Measurements from ENCODE around the gene GINS3. TPM values are rescaled to one million over a fixed set of nuclear protein-coding genes. Genes with fewer than 3 reads are reported as not detected.

Gene GINS3
- total RNA-seq, 1 experiment from 2014 or later, result 16.4 TPM

DNA sequence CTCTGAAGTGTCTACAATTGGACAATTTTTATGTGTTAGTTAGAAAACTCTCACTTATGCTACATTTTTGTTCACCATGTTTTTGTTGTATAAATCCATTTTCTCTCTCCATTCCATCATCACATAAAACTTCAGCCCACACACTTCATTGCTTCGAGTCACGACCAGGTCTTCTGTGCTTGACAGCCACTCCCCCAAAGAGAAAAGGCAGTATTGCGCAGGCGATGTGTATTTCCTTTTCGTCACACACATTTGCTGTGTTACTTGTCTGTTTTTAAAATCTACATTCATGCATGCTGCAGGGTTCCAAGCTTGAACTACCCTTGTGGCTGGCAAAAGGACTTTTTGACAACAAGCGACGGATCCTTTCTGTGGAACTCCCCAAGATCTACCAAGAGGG is 10.5 kb downstream of the GINS3 start:
- Mint-ChIP-seq H3K27ac (no peak overlapping the region), H3K9me3 (peaks cover 3 to 6% of the 10 kb centered on the region in 2 experiments), H3K36me3 (ENCODE audit: insufficient read depth in 1 of 3, low read depth in 3 of 3) (peaks cover 23 to 37% (median 28%) of the 10 kb centered on the region in 3 experiments), H3K27me3 (ENCODE audit: low read depth) (no peaks in the 10 kb centered on the region), H3K4me1 (no peaks in the 10 kb centered on the region), H3K4me3 (no peak overlapping the region)
- H3K14ac ChIP-seq (ENCODE audit: insufficient read depth, low read length), result no peak overlapping the region
- H3K56ac ChIP-seq (ENCODE audit: insufficient read length, low read depth, low read length), result no peak overlapping the region
- H3K4me2 ChIP-seq (ENCODE audit: insufficient read depth, insufficient read length, low read length), result no peak overlapping the region
- no peak overlapping the region for H3K23ac ChIP-seq (ENCODE audit: insufficient read length, low read depth, low read length)
- WGBS (ENCODE audit: extremely low coverage, insufficient read length, low lambda C conversion rate), result no CpG with 5 or more reads among the region's 7 CpGs
- no peaks in the 10 kb centered on the region for H3K27me3 ChIP-seq (ENCODE audit: insufficient read depth, low read length)
- H2BK15ac ChIP-seq (ENCODE audit: low read depth, low read length), result no peak overlapping the region
- no peaks in the 10 kb centered on the region for H4K20me1 ChIP-seq (ENCODE audit: control insufficient read depth, insufficient read depth, insufficient read length)
- no peak for DNase-seq
- no peak overlapping the region for H4K5ac ChIP-seq (ENCODE audit: insufficient read length, low read depth, low read length)
- H3K79me1 ChIP-seq (ENCODE audit: insufficient read depth, low read depth, low read length, poor library complexity, severe bottlenecking), result no peaks in the 10 kb centered on the region
- no peak overlapping the region for H2BK20ac ChIP-seq (ENCODE audit: low read depth, low read length, poor library complexity, severe bottlenecking)
- no peak overlapping the region for H3K4ac ChIP-seq (ENCODE audit: low read depth, low read length)
- 0 out of 2 replicates have a peak, but pooled peaks cover 3% of the 10 kb centered on the region for H3K79me2 ChIP-seq (ENCODE audit: insufficient read depth, low read length)
- H2BK120ac ChIP-seq (ENCODE audit: low read depth, low read length, poor library complexity, severe bottlenecking), result no peak overlapping the region
- H4K91ac ChIP-seq (ENCODE audit: insufficient read length, low read depth, low read length), result no peak overlapping the region
- H3T11ph ChIP-seq (ENCODE audit: low read length), result no peak overlapping the region
- H3K18ac ChIP-seq (ENCODE audit: insufficient read length, low read depth, low read length), result no peak overlapping the region
- no peaks in the 10 kb centered on the region for H3K9me3 ChIP-seq (ENCODE audit: control insufficient read depth, low read depth, low read length)
- H2AK5ac ChIP-seq (ENCODE audit: insufficient read length, low read length), result no peak overlapping the region
- H2BK5ac ChIP-seq (ENCODE audit: insufficient read length, low read length), result no peak overlapping the region
- no peak overlapping the region for H3K9ac ChIP-seq (ENCODE audit: extremely low read depth, insufficient read length, low read length)
- no peak overlapping the region for H3K27ac ChIP-seq (ENCODE audit: insufficient read length, low read depth, low read length)
- H2AFZ ChIP-seq (ENCODE audit: low read length), result no peak overlapping the region
- H2BK12ac ChIP-seq (ENCODE audit: insufficient read length, low read depth, low read length), result no peak overlapping the region
- no peaks in the 10 kb centered on the region for H3K23me2 ChIP-seq (ENCODE audit: insufficient read length, low read depth, low read length, poor library complexity, severe bottlenecking)
- H3K4me1 ChIP-seq (ENCODE audit: insufficient read depth, low read length), result no peaks in the 10 kb centered on the region
- TF ChIP-seq, protein P1, sequence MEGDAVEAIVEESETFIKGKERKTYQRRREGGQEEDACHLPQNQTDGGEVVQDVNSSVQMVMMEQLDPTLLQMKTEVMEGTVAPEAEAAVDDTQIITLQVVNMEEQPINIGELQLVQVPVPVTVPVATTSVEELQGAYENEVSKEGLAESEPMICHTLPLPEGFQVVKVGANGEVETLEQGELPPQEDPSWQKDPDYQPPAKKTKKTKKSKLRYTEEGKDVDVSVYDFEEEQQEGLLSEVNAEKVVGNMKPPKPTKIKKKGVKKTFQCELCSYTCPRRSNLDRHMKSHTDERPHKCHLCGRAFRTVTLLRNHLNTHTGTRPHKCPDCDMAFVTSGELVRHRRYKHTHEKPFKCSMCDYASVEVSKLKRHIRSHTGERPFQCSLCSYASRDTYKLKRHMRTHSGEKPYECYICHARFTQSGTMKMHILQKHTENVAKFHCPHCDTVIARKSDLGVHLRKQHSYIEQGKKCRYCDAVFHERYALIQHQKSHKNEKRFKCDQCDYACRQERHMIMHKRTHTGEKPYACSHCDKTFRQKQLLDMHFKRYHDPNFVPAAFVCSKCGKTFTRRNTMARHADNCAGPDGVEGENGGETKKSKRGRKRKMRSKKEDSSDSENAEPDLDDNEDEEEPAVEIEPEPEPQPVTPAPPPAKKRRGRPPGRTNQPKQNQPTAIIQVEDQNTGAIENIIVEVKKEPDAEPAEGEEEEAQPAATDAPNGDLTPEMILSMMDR (conservative IDR thresholded peaks at IDR 0.05), result no peak
- no peak overlapping the region for H4K8ac ChIP-seq (replicated peaks; ENCODE audit: insufficient read length, low read depth, low read length)
